HCT116 (cell line): Measurements from ENCODE around the gene TAS1R2.

ENCODE experiments used
- CTCF ChIP-seq, 3 experiments: fragments of 200-600 bp in 1 of 3; sonication (generic) in 1 of 3; IDR thresholded peaks in 2 of 3; conservative IDR thresholded peaks in 1 of 3; 2 replicates each; pipeline ENCODE4 v1.5.1; 2012 to 2017; ENCODE audit warnings: low read depth in 2 of 3, low read length in 2 of 3, antibody characterized with exemption in 1 of 3, borderline replicate concordance in 1 of 3, control low read depth in 1 of 3, mild to moderate bottlenecking in 1 of 3, mixed read lengths in 1 of 3, mixed run types in 1 of 3, moderate library complexity in 1 of 3; ENCODE audit not compliant: insufficient read depth in 1 of 3
- EZH2 ChIP-seq: fragments of 200-600 bp; sonication (generic); IDR thresholded peaks from 2 replicates; pipeline ENCODE4 v1.6.1; 2017; ENCODE audit warnings: antibody characterized with exemption, mixed run types
- EZH2phosphoT487 ChIP-seq: fragments of 200-600 bp; IDR thresholded peaks from 2 replicates; pipeline ENCODE4 v1.6.1; 2018; ENCODE audit warnings: antibody characterized with exemption, borderline replicate concordance
- FOSL1 ChIP-seq: IDR thresholded peaks from 2 replicates; pipeline ENCODE4 v1.6.1; 2012; ENCODE audit warnings: low read depth
- MAX ChIP-seq: IDR thresholded peaks from 2 replicates; pipeline ENCODE4 v1.6.1; 2012
- YY1 ChIP-seq: IDR thresholded peaks from 2 replicates; pipeline ENCODE4 v1.6.1; 2011; ENCODE audit warnings: low read length, low read depth, moderate library complexity, mild to moderate bottlenecking; ENCODE audit not compliant: insufficient replicate concordance; ENCODE audit errors: extremely low read depth

GRCh38 chr1:18866846-18867245 is 7.4 kb upstream of the TAS1R2 start:
- TF ChIP-seq CTCF (IDR thresholded peaks at IDR 0.05 in 2 of 3, conservative IDR thresholded peaks at IDR 0.05 in 1 of 3; ENCODE audit: borderline replicate concordance in 1 of 3, insufficient read depth in 1 of 3, low read depth in 2 of 3, low read length in 2 of 3): no peak
- no peak for TF ChIP-seq MAX
- TF ChIP-seq FOSL1: no peak
- no peak for TF ChIP-seq YY1
- no peak for TF ChIP-seq EZH2phosphoT487
- no peak for TF ChIP-seq EZH2
